ENCODE data around the gene RALGAPA2. TPM values are rescaled to one million over a fixed set of nuclear protein-coding genes. Genes with fewer than 3 reads are reported as not detected.

Gene RALGAPA2
- total and polyA plus RNA-seq, 2 experiments from 2014 or later: 13.1 to 43.4 TPM

- TF ChIP-seq POLR2AphosphoS5 (IDR thresholded peaks at IDR 0.05; ENCODE audit: low read depth) (no peak), EZH2phosphoT487 (IDR thresholded peaks at IDR 0.05; ENCODE audit: unreplicated experiment) (no peak), ZNF114 (CRISPR knock-in tag; IDR thresholded peaks at IDR 0.05) (no peak), JUNB (IDR thresholded peaks at IDR 0.05; ENCODE audit: unreplicated experiment) (no peak), EZH2 (IDR thresholded peaks at IDR 0.05; ENCODE audit: low read depth, unreplicated experiment) (no peak)
- Histone ChIP-seq H3K4me2 (no peak overlapping the region), H3K36me3 (ENCODE audit: insufficient read depth) (0 out of 2 replicates have a peak, but pooled peaks cover 5% of the 10 kb centered on the region), H3K4me1 (ENCODE audit: insufficient read depth) (no peaks in the 10 kb centered on the region), H4K20me1 (replicated peaks; ENCODE audit: insufficient read depth) (no peaks in the 10 kb centered on the region; the same call in 1 of the 2 replicates), H3K27me3 (ENCODE audit: insufficient read depth) (no peaks in the 10 kb centered on the region), H3K4me3 (no peak overlapping the region), H3F3A (replicated peaks; ENCODE audit: low read depth) (no peaks in the 10 kb centered on the region), H3K9me2 (ENCODE audit: insufficient read depth) (no peaks in the 10 kb centered on the region), H2AFZ (no peak overlapping the region), H3K27ac (ENCODE audit: low read depth) (no peak overlapping the region), H3K79me2 (replicated peaks; ENCODE audit: insufficient read depth) (no peaks in the 10 kb centered on the region)
- peaks cover 16% of the 10 kb centered on the region; the same call in 2 of the 3 replicates for H3K36me3 Mint-ChIP-seq (ENCODE audit: low read depth)
- H3K4me3 Mint-ChIP-seq: no peak overlapping the region
- no peaks in the 10 kb centered on the region for H3K27me3 Mint-ChIP-seq (ENCODE audit: insufficient read depth, low read depth, poor library complexity)
- ATAC-seq (no peak), DNase-seq (ENCODE audit: low spot score) (peak; percentile 4)
- no peak overlapping the region for H3K27ac Mint-ChIP-seq
- no peaks in the 10 kb centered on the region for H3K4me1 Mint-ChIP-seq
- H3K9me3 Mint-ChIP-seq: no peaks in the 10 kb centered on the region; the same call in 2 of the 3 replicates
Measured at GRCh38 chr20:20629556-20630188, 82.8 kb downstream of the RALGAPA2 start.

GRCh38 chr20:20628314-20628713 lies 84.1 kb downstream of the RALGAPA2 start:
- no peak for DNase-seq (ENCODE audit: low spot score)
- Histone ChIP-seq H3K79me2 (replicated peaks; ENCODE audit: insufficient read depth) (no peaks in the 10 kb centered on the region), H3F3A (replicated peaks; ENCODE audit: low read depth) (no peaks in the 10 kb centered on the region), H3K36me3 (ENCODE audit: insufficient read depth) (0 out of 2 replicates have a peak, but pooled peaks cover 5% of the 10 kb centered on the region), H4K20me1 (replicated peaks; ENCODE audit: insufficient read depth) (no peaks in the 10 kb centered on the region; the same call in 1 of the 2 replicates), H3K4me1 (ENCODE audit: insufficient read depth) (no peaks in the 10 kb centered on the region), H3K4me2 (no peak overlapping the region), H3K9me2 (ENCODE audit: insufficient read depth) (no peaks in the 10 kb centered on the region), H3K4me3 (no peak overlapping the region), H3K27me3 (ENCODE audit: insufficient read depth) (no peaks in the 10 kb centered on the region), H2AFZ (no peak overlapping the region), H3K27ac (ENCODE audit: low read depth) (no peak overlapping the region)
- no peak overlapping the region for H3K4me3 Mint-ChIP-seq
- 0 out of 2 replicates have a peak overlapping the region, but pooled peaks have one; percentile 54 for H3K27ac Mint-ChIP-seq
- no peaks in the 10 kb centered on the region for H3K27me3 Mint-ChIP-seq (ENCODE audit: insufficient read depth, low read depth, poor library complexity)
- peaks cover 6% of the 10 kb centered on the region; the same call in 2 of the 3 replicates for H3K36me3 Mint-ChIP-seq (ENCODE audit: low read depth)
- H3K9me3 Mint-ChIP-seq: no peaks in the 10 kb centered on the region; the same call in 2 of the 3 replicates
- no peaks in the 10 kb centered on the region for H3K4me1 Mint-ChIP-seq
- no peak for ATAC-seq
- no peak for TF ChIP-seq ZNF462 (CRISPR knock-in tag; IDR thresholded peaks at IDR 0.05)
- TF ChIP-seq STAT1 (IDR thresholded peaks at IDR 0.05; ENCODE audit: unreplicated experiment): no peak
- TF ChIP-seq, protein P1, sequence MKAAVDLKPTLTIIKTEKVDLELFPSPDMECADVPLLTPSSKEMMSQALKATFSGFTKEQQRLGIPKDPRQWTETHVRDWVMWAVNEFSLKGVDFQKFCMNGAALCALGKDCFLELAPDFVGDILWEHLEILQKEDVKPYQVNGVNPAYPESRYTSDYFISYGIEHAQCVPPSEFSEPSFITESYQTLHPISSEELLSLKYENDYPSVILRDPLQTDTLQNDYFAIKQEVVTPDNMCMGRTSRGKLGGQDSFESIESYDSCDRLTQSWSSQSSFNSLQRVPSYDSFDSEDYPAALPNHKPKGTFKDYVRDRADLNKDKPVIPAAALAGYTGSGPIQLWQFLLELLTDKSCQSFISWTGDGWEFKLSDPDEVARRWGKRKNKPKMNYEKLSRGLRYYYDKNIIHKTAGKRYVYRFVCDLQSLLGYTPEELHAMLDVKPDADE (IDR thresholded peaks at IDR 0.05): no peak
- TF ChIP-seq ZNF114 (CRISPR knock-in tag; IDR thresholded peaks at IDR 0.05): no peak
- TF ChIP-seq EZH2 (IDR thresholded peaks at IDR 0.05; ENCODE audit: low read depth, unreplicated experiment): no peak
- TF ChIP-seq JUNB (IDR thresholded peaks at IDR 0.05; ENCODE audit: unreplicated experiment): no peak
- TF ChIP-seq ZNF331 (CRISPR knock-in tag; IDR thresholded peaks at IDR 0.05; ENCODE audit: low read depth): no peak
- no peak for TF ChIP-seq NANOG (IDR thresholded peaks at IDR 0.05; ENCODE audit: borderline replicate concordance)
- no peak for TF ChIP-seq CREB1 (CRISPR knock-in tag; IDR thresholded peaks at IDR 0.05; ENCODE audit: low read depth)
- no peak for TF ChIP-seq POLR2AphosphoS5 (IDR thresholded peaks at IDR 0.05; ENCODE audit: low read depth)
